ENCODE measurements around the gene ASPHD2.

The ASPHD2 gene

DNA sequence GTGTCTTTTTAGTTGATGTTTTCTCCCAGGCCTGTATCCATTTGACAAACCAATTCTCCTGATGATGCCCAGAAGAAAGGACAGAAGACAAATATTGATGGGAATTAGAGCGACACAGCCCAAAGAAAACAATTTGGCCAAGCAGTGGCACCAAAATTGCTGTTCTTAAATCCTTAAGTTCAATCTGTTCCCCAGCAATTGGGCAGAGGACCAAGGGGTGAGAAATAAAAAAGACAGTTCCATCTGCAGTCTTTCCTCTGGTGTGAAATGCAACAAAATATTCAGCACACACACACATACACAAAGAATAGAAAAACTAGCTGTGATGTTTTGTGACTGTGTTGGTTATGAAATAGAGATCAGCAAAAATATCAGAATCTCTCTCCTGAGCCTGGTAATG, 38.0 kb upstream of the ASPHD2 start:
- ChIA-PET CTCF (interaction anchor here (1.1 to 2.4 kb wide), 4 partner anchors 16 to 70 kb away, joined by 3 to 13 read pairs (median 4); no protein-coding TSS in a partner anchor), POLR2A (no interaction called here)
- Histone ChIP-seq H3K27ac (ENCODE audit: insufficient read depth in 1 of 2, low read depth in 1 of 2, low read length in 2 of 2, poor library complexity in 1 of 2, severe bottlenecking in 2 of 2) (no peak overlapping the region), H3K4me1 (ENCODE audit: control extremely low read depth in 1 of 4, control insufficient read depth in 4 of 4, insufficient read depth in 4 of 4, low read length in 3 of 4) (no peaks in the 10 kb centered on the region), H3K4me3 (ENCODE audit: control insufficient read depth in 1 of 7, extremely low read depth in 1 of 7, insufficient read depth in 4 of 7, low read depth in 2 of 7, low read length in 6 of 7) (no peak overlapping the region), H3K36me3 (ENCODE audit: control insufficient read depth in 4 of 4, insufficient read depth in 4 of 4, low read length in 3 of 4) (no peaks in the 10 kb centered on the region), H3K27me3 (replicated peaks in 2 of 5; ENCODE audit: control insufficient read depth in 4 of 5, insufficient read depth in 5 of 5, low read length in 4 of 5) (peaks cover 0 to 2% (median 0%) of the 10 kb centered on the region in 5 experiments), H3K9me3 (ENCODE audit: control extremely low read depth in 1 of 5, control insufficient read depth in 4 of 5, insufficient read depth in 2 of 5, low read depth in 1 of 5, low read length in 4 of 5) (peaks cover 0 to 1% (median 0%) of the 10 kb centered on the region in 5 experiments)
- DNase-seq = no peak
- WGBS (ENCODE audit: insufficient coverage) = 100% methylated on average over 1 of the region's 1 CpG

DNA sequence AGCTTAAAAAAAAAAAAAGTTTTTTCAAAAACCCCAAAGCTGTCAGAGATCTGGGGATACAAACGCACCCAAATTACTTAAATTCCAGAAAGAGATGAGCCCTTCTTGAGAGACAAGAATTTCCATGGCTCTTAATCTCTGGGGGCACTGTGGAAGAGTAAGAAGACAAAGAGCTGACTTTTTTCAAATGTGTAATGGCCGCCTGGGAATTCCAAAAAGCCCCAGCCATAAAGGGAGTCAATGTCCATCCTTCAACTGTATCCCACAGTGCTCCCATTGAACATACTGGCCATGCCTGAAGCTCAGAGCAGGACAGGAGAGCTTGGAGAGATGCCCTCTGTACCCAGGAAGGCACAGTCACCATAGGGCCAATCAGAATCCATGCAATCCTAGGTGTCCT, 37.4 kb upstream of the ASPHD2 start:
- WGBS (ENCODE audit: insufficient coverage) = 100% methylated on average over 2 of the region's 2 CpGs
- POLR2A ChIA-PET = no interaction called here
- no peak for DNase-seq
- CTCF ChIA-PET = interaction anchor here (0.6 to 2.4 kb wide), 5 partner anchors 17 to 611 kb away, joined by 3 to 13 read pairs (median 4); no protein-coding TSS in a partner anchor
- Histone ChIP-seq H3K9me3 (ENCODE audit: control extremely low read depth in 1 of 5, control insufficient read depth in 4 of 5, insufficient read depth in 2 of 5, low read depth in 1 of 5, low read length in 4 of 5) (no peaks in the 10 kb centered on the region), H3K4me3 (ENCODE audit: control insufficient read depth in 1 of 7, extremely low read depth in 1 of 7, insufficient read depth in 4 of 7, low read depth in 2 of 7, low read length in 6 of 7) (no peak overlapping the region), H3K27ac (ENCODE audit: insufficient read depth in 1 of 2, low read depth in 1 of 2, low read length in 2 of 2, poor library complexity in 1 of 2, severe bottlenecking in 2 of 2) (no peak overlapping the region), H3K27me3 (replicated peaks in 2 of 5; ENCODE audit: control insufficient read depth in 4 of 5, insufficient read depth in 5 of 5, low read length in 4 of 5) (peaks cover 0 to 2% (median 0%) of the 10 kb centered on the region in 5 experiments), H3K36me3 (ENCODE audit: control insufficient read depth in 4 of 4, insufficient read depth in 4 of 4, low read length in 3 of 4) (no peaks in the 10 kb centered on the region), H3K4me1 (ENCODE audit: control extremely low read depth in 1 of 4, control insufficient read depth in 4 of 4, insufficient read depth in 4 of 4, low read length in 3 of 4) (no peaks in the 10 kb centered on the region)

DNA sequence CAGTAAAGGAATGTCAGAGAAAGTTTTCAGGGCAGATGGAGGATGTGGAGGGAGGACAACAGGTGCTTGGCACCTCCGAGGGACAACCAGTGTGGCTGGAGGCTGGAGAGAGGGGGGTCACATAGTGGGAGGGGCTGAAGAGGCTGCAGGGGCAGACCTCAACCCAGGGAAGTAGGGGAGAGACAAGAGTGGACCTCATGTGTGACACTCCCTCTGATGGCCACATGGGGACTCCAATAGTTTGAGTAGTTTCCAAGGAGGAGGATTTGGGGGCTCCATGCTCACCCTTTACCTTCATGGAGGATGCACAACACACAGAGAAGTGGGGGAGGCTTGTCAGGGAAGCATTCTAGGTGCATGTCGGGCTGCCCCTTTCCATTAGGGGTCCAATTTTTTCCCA, 35.1 kb upstream of the ASPHD2 start:
- peak in 2 of 3 donors; percentile 17 to 21 for DNase-seq
- CTCF ChIA-PET = interaction anchor here (1.4 to 2.6 kb wide), 2 partner anchors 16 to 55 kb away, joined by 3 to 9 read pairs; no protein-coding TSS in a partner anchor
- Histone ChIP-seq H3K36me3 (ENCODE audit: control insufficient read depth in 4 of 4, insufficient read depth in 4 of 4, low read length in 3 of 4) (no peaks in the 10 kb centered on the region), H3K27ac (ENCODE audit: insufficient read depth in 1 of 2, low read depth in 1 of 2, low read length in 2 of 2, poor library complexity in 1 of 2, severe bottlenecking in 2 of 2) (no peak overlapping the region), H3K9me3 (ENCODE audit: control extremely low read depth in 1 of 5, control insufficient read depth in 4 of 5, insufficient read depth in 2 of 5, low read depth in 1 of 5, low read length in 4 of 5) (no peaks in the 10 kb centered on the region), H3K4me1 (ENCODE audit: control extremely low read depth in 1 of 4, control insufficient read depth in 4 of 4, insufficient read depth in 4 of 4, low read length in 3 of 4) (no peaks in the 10 kb centered on the region), H3K27me3 (replicated peaks in 2 of 5; ENCODE audit: control insufficient read depth in 4 of 5, insufficient read depth in 5 of 5, low read length in 4 of 5) (no peaks in the 10 kb centered on the region), H3K4me3 (ENCODE audit: control insufficient read depth in 1 of 7, extremely low read depth in 1 of 7, insufficient read depth in 4 of 7, low read depth in 2 of 7, low read length in 6 of 7) (no peak overlapping the region)
- 81% methylated on average over 2 of the region's 2 CpGs for WGBS (ENCODE audit: insufficient coverage)
- POLR2A ChIA-PET = no interaction called here

DNA sequence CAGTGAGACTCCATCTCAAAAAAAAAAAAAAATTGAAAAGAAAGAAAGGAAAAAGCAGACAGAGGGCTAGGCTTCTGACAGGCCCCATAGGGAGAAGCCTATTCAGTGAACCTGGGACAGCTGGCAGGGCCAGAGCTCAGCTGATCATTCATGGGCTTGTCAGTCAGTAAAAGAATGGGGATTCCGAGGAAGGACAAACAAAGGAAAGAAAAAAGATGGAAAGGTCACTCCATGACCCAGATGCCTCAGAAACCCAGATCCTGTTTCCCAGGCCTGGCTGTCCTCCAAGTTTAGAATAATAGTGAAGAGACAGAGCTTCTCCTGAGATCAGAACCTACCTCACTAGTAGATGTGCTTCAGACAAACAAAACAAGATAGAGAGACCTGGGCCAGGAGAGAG, 34.3 kb upstream of the ASPHD2 start:
- POLR2A ChIA-PET = no interaction called here
- no CpG with 5 or more reads among the region's 1 CpG for WGBS (ENCODE audit: insufficient coverage)

DNA sequence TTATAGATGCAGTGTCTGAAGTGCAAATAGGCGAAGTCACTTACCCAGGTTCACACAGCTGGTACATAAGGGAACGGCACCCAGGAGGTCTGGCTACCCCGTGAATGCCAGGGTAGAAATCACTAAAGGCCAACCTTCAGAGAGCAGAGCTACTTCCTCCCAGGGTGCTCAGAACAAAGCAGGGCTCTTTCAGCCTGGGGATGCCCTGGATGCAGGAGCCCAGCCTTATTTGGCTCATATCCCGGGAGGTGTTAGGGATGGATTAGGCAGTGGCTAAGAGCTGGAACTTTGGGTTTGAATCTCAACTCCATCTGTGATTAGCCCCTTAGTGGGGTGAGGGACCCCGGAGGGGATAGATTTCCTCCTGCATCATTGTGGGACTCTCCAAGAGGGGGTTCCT, 33.1 kb upstream of the ASPHD2 start:
- 89% methylated on average over 4 of the region's 5 CpGs for WGBS (ENCODE audit: insufficient coverage)
- ChIA-PET POLR2A (no interaction called here), CTCF (interaction anchor here (0.9 to 5.0 kb wide), 6 partner anchors 12 to 270 kb away, joined by 3 to 94 read pairs (median 8); no protein-coding TSS in a partner anchor)
- H3K9me3 ChIP-seq (ENCODE audit: control extremely low read depth in 1 of 5, control insufficient read depth in 4 of 5, insufficient read depth in 2 of 5, low read depth in 1 of 5, low read length in 4 of 5) = no peaks in the 10 kb centered on the region
- H3K4me1 ChIP-seq (ENCODE audit: control extremely low read depth in 1 of 4, control insufficient read depth in 4 of 4, insufficient read depth in 4 of 4, low read length in 3 of 4) = no peaks in the 10 kb centered on the region
- no peak for DNase-seq
- no peaks in the 10 kb centered on the region for H3K36me3 ChIP-seq (ENCODE audit: control insufficient read depth in 4 of 4, insufficient read depth in 4 of 4, low read length in 3 of 4)
- no peaks in the 10 kb centered on the region for H3K27me3 ChIP-seq (replicated peaks in 2 of 5; ENCODE audit: control insufficient read depth in 4 of 5, insufficient read depth in 5 of 5, low read length in 4 of 5)
- H3K4me3 ChIP-seq (ENCODE audit: control insufficient read depth in 1 of 7, extremely low read depth in 1 of 7, insufficient read depth in 4 of 7, low read depth in 2 of 7, low read length in 6 of 7) = no peak overlapping the region
- H3K27ac ChIP-seq (ENCODE audit: insufficient read depth in 1 of 2, low read depth in 1 of 2, low read length in 2 of 2, poor library complexity in 1 of 2, severe bottlenecking in 2 of 2) = no peak overlapping the region

More for the DNA sequence above, 34.3 kb upstream of the ASPHD2 start:
- Histone ChIP-seq H3K36me3 (ENCODE audit: control insufficient read depth in 4 of 4, insufficient read depth in 4 of 4, low read length in 3 of 4) (no peaks in the 10 kb centered on the region), H3K4me1 (ENCODE audit: control extremely low read depth in 1 of 4, control insufficient read depth in 4 of 4, insufficient read depth in 4 of 4, low read length in 3 of 4) (no peaks in the 10 kb centered on the region), H3K27ac (ENCODE audit: insufficient read depth in 1 of 2, low read depth in 1 of 2, low read length in 2 of 2, poor library complexity in 1 of 2, severe bottlenecking in 2 of 2) (no peak overlapping the region), H3K4me3 (ENCODE audit: control insufficient read depth in 1 of 7, extremely low read depth in 1 of 7, insufficient read depth in 4 of 7, low read depth in 2 of 7, low read length in 6 of 7) (no peak overlapping the region), H3K9me3 (ENCODE audit: control extremely low read depth in 1 of 5, control insufficient read depth in 4 of 5, insufficient read depth in 2 of 5, low read depth in 1 of 5, low read length in 4 of 5) (no peaks in the 10 kb centered on the region), H3K27me3 (replicated peaks in 2 of 5; ENCODE audit: control insufficient read depth in 4 of 5, insufficient read depth in 5 of 5, low read length in 4 of 5) (no peaks in the 10 kb centered on the region)
- no peak for DNase-seq
- CTCF ChIA-PET = interaction anchor here (1.2 to 5.0 kb wide), 8 partner anchors 11 to 271 kb away, joined by 3 to 94 read pairs (median 6); no protein-coding TSS in a partner anchor

DNA sequence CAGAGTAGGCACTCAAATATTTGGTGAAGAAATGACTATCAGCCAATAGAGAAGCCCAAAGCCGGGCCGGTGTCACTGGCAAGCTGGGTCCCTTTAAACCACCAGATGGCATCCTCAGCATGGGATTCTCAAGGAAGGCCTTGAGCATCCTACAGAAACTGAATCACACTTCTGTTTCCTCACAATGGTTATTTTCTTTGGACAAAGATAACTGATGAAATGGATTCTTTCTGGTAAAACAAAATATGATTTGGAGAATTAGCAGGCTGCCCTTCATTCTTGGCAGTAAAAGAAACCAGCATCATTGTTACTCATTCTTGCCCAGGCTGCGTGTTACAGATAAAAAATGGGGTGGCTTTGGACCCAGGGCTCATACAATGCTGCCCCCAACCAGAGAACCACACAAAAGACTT, 30.3 kb upstream of the ASPHD2 start:
- Histone ChIP-seq H3K4me1 (ENCODE audit: control extremely low read depth in 1 of 4, control insufficient read depth in 4 of 4, insufficient read depth in 4 of 4, low read length in 3 of 4) (no peaks in the 10 kb centered on the region), H3K27me3 (replicated peaks in 2 of 5; ENCODE audit: control insufficient read depth in 4 of 5, insufficient read depth in 5 of 5, low read length in 4 of 5) (no peaks in the 10 kb centered on the region), H3K9me3 (ENCODE audit: control extremely low read depth in 1 of 5, control insufficient read depth in 4 of 5, insufficient read depth in 2 of 5, low read depth in 1 of 5, low read length in 4 of 5) (no peaks in the 10 kb centered on the region), H3K36me3 (ENCODE audit: control insufficient read depth in 4 of 4, insufficient read depth in 4 of 4, low read length in 3 of 4) (no peaks in the 10 kb centered on the region), H3K27ac (ENCODE audit: insufficient read depth in 1 of 2, low read depth in 1 of 2, low read length in 2 of 2, poor library complexity in 1 of 2, severe bottlenecking in 2 of 2) (no peak overlapping the region), H3K4me3 (ENCODE audit: control insufficient read depth in 1 of 7, extremely low read depth in 1 of 7, insufficient read depth in 4 of 7, low read depth in 2 of 7, low read length in 6 of 7) (no peak overlapping the region)
- DNase-seq = peak; percentile 56 to 84 (median 83)
- CTCF ChIA-PET = interaction anchor here (4.6 to 5.0 kb wide), 2 partner anchors 33 to 64 kb away, joined by 28 to 94 read pairs; no protein-coding TSS in a partner anchor
- WGBS (ENCODE audit: insufficient coverage) = 0% methylated on average over 2 of the region's 3 CpGs
- POLR2A ChIA-PET = no interaction called here

DNA sequence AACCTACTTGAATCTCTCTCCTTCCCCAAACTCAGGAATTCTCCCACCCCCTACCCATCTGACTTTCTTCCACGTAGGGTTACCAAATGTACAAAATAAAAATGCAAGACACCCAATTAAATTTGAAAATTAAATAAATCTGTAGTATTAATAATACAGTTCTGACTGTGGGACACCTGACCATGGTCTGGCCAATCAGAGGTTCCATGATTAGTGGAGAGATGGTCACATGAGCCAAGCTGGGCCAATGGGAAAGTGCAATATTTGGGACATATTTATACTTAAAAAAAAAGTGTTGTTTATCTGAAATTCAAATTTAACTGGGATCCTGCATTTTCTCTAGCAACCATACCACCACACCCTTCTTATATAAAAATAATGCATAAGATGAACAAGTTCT, 29.8 kb upstream of the ASPHD2 start:
- Histone ChIP-seq H3K4me3 (ENCODE audit: control insufficient read depth in 1 of 7, extremely low read depth in 1 of 7, insufficient read depth in 4 of 7, low read depth in 2 of 7, low read length in 6 of 7) (no peak overlapping the region), H3K9me3 (ENCODE audit: control extremely low read depth in 1 of 5, control insufficient read depth in 4 of 5, insufficient read depth in 2 of 5, low read depth in 1 of 5, low read length in 4 of 5) (no peaks in the 10 kb centered on the region), H3K4me1 (ENCODE audit: control extremely low read depth in 1 of 4, control insufficient read depth in 4 of 4, insufficient read depth in 4 of 4, low read length in 3 of 4) (peaks cover 2 to 4% (median 4%) of the 10 kb centered on the region in 4 experiments), H3K27me3 (replicated peaks in 2 of 5; ENCODE audit: control insufficient read depth in 4 of 5, insufficient read depth in 5 of 5, low read length in 4 of 5) (no peaks in the 10 kb centered on the region), H3K27ac (ENCODE audit: insufficient read depth in 1 of 2, low read depth in 1 of 2, low read length in 2 of 2, poor library complexity in 1 of 2, severe bottlenecking in 2 of 2) (no peak overlapping the region), H3K36me3 (ENCODE audit: control insufficient read depth in 4 of 4, insufficient read depth in 4 of 4, low read length in 3 of 4) (no peaks in the 10 kb centered on the region)
- CTCF ChIA-PET = interaction anchor here (0.7 to 7.6 kb wide), 3 partner anchors 49 to 64 kb away, joined by 3 to 94 read pairs (median 76); no protein-coding TSS in a partner anchor
- POLR2A ChIA-PET = no interaction called here
- WGBS (ENCODE audit: insufficient coverage) = no CpG with 5 or more reads among the region's 1 CpG
- DNase-seq = peak in 2 of 3 donors; percentile 25 to 32

Data from common myeloid progenitor, CD34-positive (primary cell).